Kidney (tissue), 14 donors: ENCODE results near the gene TTC23. TPM values are rescaled to one million over a fixed set of nuclear protein-coding genes. Genes with fewer than 3 reads are reported as not detected.
"Not testable (repeated sequence)": the region's sequence is repeated elsewhere in the genome, so short reads cannot be mapped to it uniquely, and the experiment has no call there.

Experiments used
- DNase-seq, 5 donors: peaks; one replicate each; pipeline ENCODE4 v3.0.0-alpha.2; 2013 to 2020
- FAIRE-seq: peaks from 2 replicates; lab custom pipeline; 2012; peaks lifted over from hg19 to GRCh38; lab: Jason Lieb, UNC
- H3K27ac ChIP-seq, 2 donors: one replicate each; pipeline ENCODE4 v1.7.0; 2013; ENCODE audit warnings: low read depth in 2 of 2, low read length in 2 of 2, inconsistent platforms in 1 of 2
- H3K27me3 ChIP-seq: one replicate; pipeline ENCODE4 v1.7.1; 2013; ENCODE audit warnings: low read length, inconsistent platforms; ENCODE audit not compliant: control insufficient read depth, insufficient read depth
- H3K36me3 ChIP-seq, 3 donors: one replicate each; pipeline versions ENCODE4 v1.7.0 to v1.7.1; 2013; ENCODE audit warnings: low read length in 3 of 3, control low read depth in 1 of 3, inconsistent platforms in 1 of 3; ENCODE audit not compliant: insufficient read depth in 3 of 3, control insufficient read depth in 2 of 3
- H3K4me1 ChIP-seq, 3 donors: one replicate each; pipeline versions ENCODE4 v1.7.0 to v1.7.1; 2013; ENCODE audit warnings: low read length in 3 of 3, inconsistent platforms in 1 of 3, low read depth in 1 of 3; ENCODE audit not compliant: control insufficient read depth in 2 of 3, insufficient read depth in 2 of 3
- H3K4me3 ChIP-seq, 3 donors: one replicate each; pipeline versions ENCODE4 v1.7.0 to v1.8.1; 2013; ENCODE audit warnings: low read length in 3 of 3, control low read depth in 1 of 3, inconsistent platforms in 1 of 3
- H3K9ac ChIP-seq, 3 donors: one replicate each; pipeline versions ENCODE4 v1.7.0 to v1.7.1; 2013; ENCODE audit warnings: low read length in 3 of 3, control low read depth in 1 of 3, inconsistent platforms in 1 of 3
- H3K9me3 ChIP-seq, 3 donors: one replicate each; pipeline versions ENCODE4 v1.7.0 to v1.7.1; 2013; ENCODE audit warnings: low read length in 3 of 3, control low read depth in 1 of 3, inconsistent platforms in 1 of 3; ENCODE audit not compliant: control insufficient read depth in 2 of 3, insufficient read depth in 1 of 3
- CTCF ChIP-seq: IDR thresholded peaks from 3 replicates; pipeline ENCODE4 v1.5.1; 2012; ENCODE audit warnings: mild to moderate bottlenecking, moderate library complexity, borderline replicate concordance; ENCODE audit not compliant: insufficient read depth; ENCODE audit errors: extremely low read depth
- intact Hi-C: fragments of 100-400 bp; cut with DNase I; formaldehyde crosslinking; loops from one replicate; pipeline ENCODE4 v1.11.1; 2022
- polyA plus RNA-seq: library from polyadenylated mRNA; stranded (reverse); fragments of 350-450 nt; fragmentation: Illumina TruSeq; extraction: RNeasy Lipid Tissue Mini Kit (QIAGEN cat#74804); gene quantifications from one replicate; pipeline ENCODE4 v1.2.3, GENCODE V29; 2014; ENCODE audit warnings: low read depth, low replicate concordance; ENCODE audit not compliant: insufficient read depth
- total RNA-seq: library from RNA; stranded (reverse); fragmentation: NEBNext Ultra II Directional; extraction: Animal tissue kit (Norgen Biotek cat#: 25700); gene quantifications from one replicate; pipeline ENCODE4 v1.2.1, GENCODE V29; 2021
- donor health status: control.
- donor health status: control.
- donor health status: control.
- donor health status: control.
- donor health status: control.
- donor health status: DM: yes; HTN: yes; CAD: no.
- donor health status: Normal renal cell carcinoma (clear cell type).

The TTC23 gene
- total and polyA plus RNA-seq, 2 donors from 2014 or later, result 11.2 to 23.6 TPM

DNA sequence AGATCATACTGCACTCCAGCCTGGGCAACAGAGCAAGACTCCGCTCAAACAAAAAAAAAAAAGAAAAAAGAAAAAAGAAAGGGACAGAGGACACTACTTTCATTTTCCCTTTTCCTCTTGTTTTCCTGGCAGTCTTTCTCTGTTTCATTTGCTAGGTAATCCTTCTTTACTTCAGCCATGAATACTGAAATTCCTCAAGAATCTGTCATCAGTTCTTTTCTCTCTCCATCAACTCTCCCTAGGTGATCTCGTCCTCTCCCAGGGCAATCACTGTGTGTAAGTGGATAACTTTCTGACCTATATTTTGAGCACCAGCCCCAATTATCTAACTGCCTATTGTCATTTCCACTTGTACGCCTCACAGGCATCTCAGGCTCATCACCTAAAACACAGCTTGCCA is 51.5 kb downstream of the TTC23 start:
- intact Hi-C loops, result no loop called here
- no peak for FAIRE-seq
- no peak overlapping the region for H3K9ac ChIP-seq
- H3K9me3 ChIP-seq, result no peaks in the 10 kb centered on the region
- no peak overlapping the region for H3K4me3 ChIP-seq
- H3K27me3 ChIP-seq, result no peaks in the 10 kb centered on the region
- TF ChIP-seq CTCF, result no peak
- DNase-seq, result no peak
- H3K36me3 ChIP-seq, result peaks cover 3 to 17% (median 10%) of the 10 kb centered on the region in 3 donors
- H3K27ac ChIP-seq, result no peak overlapping the region
- H3K4me1 ChIP-seq, result no peaks in the 10 kb centered on the region

DNA sequence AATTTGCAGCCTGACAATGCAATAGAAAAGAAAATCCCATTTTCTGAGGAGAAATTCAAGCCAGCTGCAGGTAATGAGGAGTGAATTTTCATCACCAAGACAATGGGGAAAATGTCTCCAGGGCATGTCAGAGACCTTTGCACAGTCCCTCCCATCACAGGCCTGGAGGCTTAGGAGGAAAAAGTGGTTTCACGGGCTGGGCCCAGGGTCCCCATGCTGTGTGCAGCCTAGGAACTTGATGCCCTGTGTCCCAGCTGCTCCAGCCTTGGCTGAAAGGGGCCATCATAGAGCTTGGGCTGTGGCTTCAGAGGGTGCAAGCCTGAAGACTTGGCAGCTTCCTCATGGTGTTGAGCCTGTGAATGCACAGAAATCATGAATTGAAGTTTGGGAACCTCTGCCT is 57.2 kb downstream of the TTC23 start:
- H3K36me3 ChIP-seq, H3K27me3 ChIP-seq, intact Hi-C loops, H3K4me1 ChIP-seq, H3K9ac ChIP-seq, H3K4me3 ChIP-seq, H3K9me3 ChIP-seq, H3K27ac ChIP-seq, DNase-seq, FAIRE-seq: not testable (repeated sequence)

GRCh38 chr15:99187936-99188335 is 61.4 kb downstream of the TTC23 start:
- Histone ChIP-seq H3K4me3 (no peak overlapping the region), H3K27ac (no peak overlapping the region)
- intact Hi-C loops, result no loop called here

More at GRCh38 chr15:99187936-99188335, 61.4 kb downstream of the TTC23 start:
- Histone ChIP-seq H3K9me3 (no peaks in the 10 kb centered on the region), H3K4me1 (no peaks in the 10 kb centered on the region), H3K36me3 (peaks cover 0 to 3% (median 3%) of the 10 kb centered on the region in 3 donors), H3K27me3 (no peaks in the 10 kb centered on the region), H3K9ac (no peak overlapping the region)
- no peak for DNase-seq
- FAIRE-seq, result no peak
- no peak for TF ChIP-seq CTCF
